Ishikawa (cell line): ENCODE measurements around the gene FBXL5.

Experiments
- EGR1 ChIP-seq: IDR thresholded peaks from 2 replicates; pipeline ENCODE4 v1.6.1; 2012
- EP300 ChIP-seq: IDR thresholded peaks from 2 replicates; pipeline ENCODE4 v1.6.1; 2012; ENCODE audit warnings: borderline replicate concordance
- FOXM1 ChIP-seq: IDR thresholded peaks from 2 replicates; pipeline ENCODE4 v1.6.1; 2012; ENCODE audit warnings: low read depth, borderline replicate concordance
- MAX ChIP-seq: IDR thresholded peaks from 2 replicates; pipeline ENCODE4 v1.6.1; 2012
- RAD21 ChIP-seq: IDR thresholded peaks from 2 replicates; pipeline ENCODE4 v1.6.1; 2012; ENCODE audit warnings: low read depth
- REST ChIP-seq: IDR thresholded peaks from 2 replicates; pipeline ENCODE4 v1.6.1; 2012; ENCODE audit warnings: low read depth, mild to moderate bottlenecking
- TAF1 ChIP-seq: IDR thresholded peaks from 2 replicates; pipeline ENCODE4 v1.6.1; 2012; ENCODE audit warnings: low read depth, mild to moderate bottlenecking
- TCF12 ChIP-seq: IDR thresholded peaks from 2 replicates; pipeline ENCODE4 v1.6.1; 2012; ENCODE audit warnings: low read depth
- TEAD4 ChIP-seq: IDR thresholded peaks from 2 replicates; pipeline ENCODE4 v1.6.1; 2012
- USF1 ChIP-seq: IDR thresholded peaks from 2 replicates; pipeline ENCODE4 v1.6.1; 2012
- ZBTB7A ChIP-seq: IDR thresholded peaks from 2 replicates; pipeline ENCODE4 v1.6.1; 2012; ENCODE audit warnings: low read depth

GRCh38 chr4:15681372-15682241 is 26.4 kb upstream of the FBXL5 start, which contains the start of gene FAM200B:
- peak; percentile 92 for TF ChIP-seq TAF1
- no peak for TF ChIP-seq REST
- peak; percentile 59 for TF ChIP-seq MAX
- no peak for TF ChIP-seq EP300
- TF ChIP-seq ZBTB7A: no peak
- peak; percentile 79 for TF ChIP-seq FOXM1
- TF ChIP-seq RAD21: no peak
- no peak for TF ChIP-seq EGR1
- peak; percentile 24; the same call in 1 of the 2 replicates for TF ChIP-seq TCF12
- no peak; the same call in 1 of the 2 replicates for TF ChIP-seq TEAD4
- no peak; the same call in 1 of the 2 replicates for TF ChIP-seq USF1
